ENCODE measurements around the gene PRND.

PRND gene

GRCh38 chr20:4776079-4776630 lies 54.4 kb downstream of the PRND start:
- H3K27ac ChIP-seq (ENCODE audit: low read depth, low read length, poor library complexity, severe bottlenecking), result no peak overlapping the region
- no peaks in the 10 kb centered on the region for H3K4me1 ChIP-seq (ENCODE audit: insufficient read depth, low read length, severe bottlenecking)

More at GRCh38 chr20:4776079-4776630, 54.4 kb downstream of the PRND start:
- Histone ChIP-seq H3K9ac (ENCODE audit: low read length) (no peak overlapping the region), H3F3A (ENCODE audit: insufficient read depth, low read length) (no peaks in the 10 kb centered on the region), H3K79me2 (ENCODE audit: insufficient read depth, low read length) (no peaks in the 10 kb centered on the region), H4K20me1 (ENCODE audit: insufficient read depth, low read length) (no peaks in the 10 kb centered on the region), H3K4me2 (ENCODE audit: low read length) (no peak overlapping the region), H3K4me3 (ENCODE audit: low read depth, low read length, poor library complexity, severe bottlenecking) (no peak overlapping the region), H2AFZ (ENCODE audit: low read length) (no peak overlapping the region), H3K27me3 (ENCODE audit: insufficient read depth, low read length) (peaks cover 9% of the 10 kb centered on the region; the same call in 1 of the 2 replicates), H3K9me2 (ENCODE audit: low read depth, low read length) (no peaks in the 10 kb centered on the region), H3K36me3 (ENCODE audit: insufficient read depth, low read length) (peaks cover 10% of the 10 kb centered on the region), H3K9me3 (ENCODE audit: low read length) (peaks cover 13% of the 10 kb centered on the region)
- TF ChIP-seq EZH2 (IDR thresholded peaks at IDR 0.05; ENCODE audit: borderline replicate concordance, low read length) (no peak), CTCF (IDR thresholded peaks at IDR 0.05; ENCODE audit: low read length) (no peak)
